HG03196 (cell line): ENCODE results near the gene UBR4.
A peak's percentile ranks its signal among the peaks of the same experiment; 100 is the strongest.
"Not testable (repeated sequence)": the region's sequence is repeated elsewhere in the genome, so short reads cannot be mapped to it uniquely, and the experiment has no call there.

Experiments used
- ATAC-seq: cut with Tn5 transposase; IDR thresholded peaks from one replicate; pipeline ENCODE4 v1.9.1; 2021; ENCODE audit not compliant: unreplicated experiment

The UBR4 gene

GRCh38 chr1:19220080-19220846 is 10.2 kb upstream of the UBR4 start:
- no peak for ATAC-seq

GRCh38 chr1:19219451-19219850 is 9.4 kb upstream of the UBR4 start:
- ATAC-seq: no peak

DNA sequence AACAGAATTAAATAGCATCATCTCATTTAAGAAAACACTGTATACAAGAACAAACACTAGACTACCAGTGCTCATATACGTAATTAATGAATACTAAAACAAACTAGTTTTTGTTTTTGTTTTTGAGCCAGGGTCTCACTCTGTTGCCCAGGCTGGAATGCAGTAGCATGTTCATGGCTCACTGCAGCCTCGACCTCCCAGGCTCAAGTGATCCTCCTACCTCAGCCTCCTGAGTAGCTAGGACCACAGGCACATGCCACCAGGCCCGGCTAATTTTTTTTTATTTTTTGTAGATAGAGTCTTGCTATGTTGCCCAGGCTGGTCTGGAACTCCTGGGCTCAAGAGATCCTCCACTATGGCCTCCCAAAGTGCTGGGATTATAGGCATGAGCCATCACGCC is 6.5 kb upstream of the UBR4 start:
- not testable (repeated sequence) for ATAC-seq

DNA sequence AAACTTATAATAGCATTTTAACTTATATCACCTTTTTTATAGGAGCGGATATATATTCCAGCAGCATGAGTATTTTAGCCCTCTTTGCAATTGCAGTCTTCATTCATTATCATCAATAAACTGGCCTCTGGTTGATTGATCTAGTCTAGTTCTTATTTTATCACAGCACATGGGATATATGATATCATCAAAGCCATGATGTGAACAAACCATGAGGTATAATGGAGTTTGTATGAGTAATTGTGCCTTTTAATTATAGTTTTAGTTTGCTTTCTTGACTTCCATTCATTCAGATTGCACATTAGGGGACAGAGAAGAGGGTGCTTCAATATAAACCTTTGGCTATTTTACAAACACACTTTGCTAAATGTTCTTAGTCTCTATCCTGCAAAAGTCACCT is 3.5 kb upstream of the UBR4 start:
- no peak for ATAC-seq

DNA sequence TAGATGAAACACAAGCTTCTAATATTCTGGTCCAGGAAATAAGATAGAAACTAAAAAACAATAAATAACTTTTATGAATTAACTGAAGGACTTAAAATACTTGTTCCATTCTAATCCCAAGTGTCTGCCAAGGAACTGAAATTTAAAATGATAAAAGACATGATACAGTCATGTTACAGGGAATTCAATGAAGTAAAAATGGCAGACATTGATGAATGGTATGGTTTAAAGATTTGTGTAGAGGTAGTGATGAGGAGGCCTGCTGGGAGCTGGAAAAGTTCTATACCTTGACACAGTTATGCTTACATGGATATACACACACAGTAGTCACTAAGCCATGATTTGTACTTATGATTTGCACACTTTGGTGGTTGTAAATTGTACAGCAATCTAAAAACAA is 2.1 kb upstream of the UBR4 start:
- ATAC-seq: no peak

DNA sequence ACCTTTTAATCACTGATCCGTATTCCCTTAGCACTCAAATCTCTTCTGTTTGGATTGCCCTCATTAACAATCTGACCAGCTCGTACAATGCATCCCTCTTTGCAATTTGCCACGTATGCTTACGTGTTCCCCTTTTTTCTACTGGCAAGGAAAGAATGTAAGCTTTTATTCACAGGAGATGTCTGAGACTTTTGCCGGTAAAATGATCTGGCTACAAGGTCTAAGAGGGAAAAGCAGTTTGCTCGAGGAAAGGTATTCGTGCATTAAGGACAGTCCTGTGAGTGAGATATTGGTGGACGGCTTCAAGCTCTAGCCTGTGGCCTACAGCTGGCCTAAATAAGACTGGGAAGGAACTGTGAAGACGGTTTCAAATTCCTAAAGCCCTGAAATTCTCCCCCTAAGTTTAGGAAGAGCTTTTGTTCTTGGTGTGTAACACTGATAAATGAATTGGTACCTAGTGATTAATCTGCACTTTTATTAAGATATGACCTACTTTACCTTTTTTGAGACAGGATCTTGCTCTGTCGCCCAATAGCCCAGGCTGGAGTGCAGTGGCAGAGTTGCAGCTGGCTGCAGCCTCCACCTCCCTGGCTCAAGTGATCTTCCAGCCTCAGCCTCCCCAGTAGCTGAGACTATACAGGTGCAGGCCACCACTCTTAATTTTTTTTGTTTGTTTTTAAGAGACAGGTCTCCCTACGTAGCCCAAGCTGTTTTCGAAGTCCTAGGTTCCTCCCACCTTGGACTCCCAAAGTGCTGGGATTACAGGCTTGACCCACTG is 895 bp upstream of the UBR4 start:
- ATAC-seq: no peak

- peak; percentile 58 for ATAC-seq
Observed at GRCh38 chr1:19209439-19209989, 552 bp downstream of the UBR4 start.

DNA sequence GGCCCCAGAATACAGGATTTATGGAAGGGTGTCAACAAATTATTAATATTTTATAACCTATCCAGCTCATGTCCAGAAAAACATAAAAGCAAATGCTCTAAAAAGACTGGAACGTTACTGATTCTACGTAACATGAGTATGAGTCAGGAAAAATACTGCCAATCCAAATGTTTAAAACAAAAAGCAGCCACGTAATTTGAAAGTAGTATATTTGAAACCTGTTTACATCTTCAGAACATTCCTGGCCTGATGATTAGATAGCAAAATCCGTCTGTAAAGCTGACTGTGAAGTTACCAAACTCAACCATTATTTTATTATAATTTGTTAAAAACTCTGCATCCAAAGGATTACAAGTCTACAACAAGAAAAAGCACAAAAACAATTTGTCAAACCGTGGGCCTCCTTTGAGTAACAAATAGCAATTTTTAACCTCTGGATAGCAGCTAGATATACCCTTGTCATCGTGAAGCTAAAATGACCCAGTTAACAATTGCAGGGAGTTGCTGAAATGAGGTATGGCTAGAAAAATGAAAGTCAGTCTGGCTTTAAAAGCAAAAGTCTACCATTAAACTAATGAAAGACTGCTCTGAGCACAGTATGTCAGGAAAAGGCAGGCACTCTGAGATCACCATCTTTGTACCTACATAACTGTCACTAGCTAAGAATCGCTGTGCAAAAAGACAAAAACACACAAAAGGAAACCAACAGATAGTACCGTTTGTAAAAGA is 1.2 kb downstream of the UBR4 start:
- no peak for ATAC-seq

- no peak for ATAC-seq
Observed at GRCh38 chr1:19206947-19207346, 3.1 kb downstream of the UBR4 start.

GRCh38 chr1:19205845-19206244 is 4.2 kb downstream of the UBR4 start:
- no peak for ATAC-seq

DNA sequence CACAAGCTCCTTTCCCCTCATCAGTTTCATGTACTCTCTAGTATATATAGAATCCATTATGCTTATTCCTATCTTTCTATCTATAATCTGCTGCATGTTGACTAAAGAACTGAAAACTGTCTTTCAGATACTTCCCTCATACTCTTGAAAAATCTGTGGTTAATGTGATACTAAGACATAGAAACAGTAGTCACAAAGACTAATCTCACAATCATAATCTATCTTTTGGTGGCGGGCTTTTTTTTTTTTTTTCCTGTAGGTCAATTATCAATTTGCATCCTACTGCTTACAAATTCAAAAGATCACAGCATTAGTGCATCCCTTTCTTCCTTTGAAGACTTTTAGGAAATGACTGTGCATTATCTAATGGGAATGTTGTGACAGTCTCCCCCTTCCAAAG is 4.7 kb downstream of the UBR4 start:
- no peak for ATAC-seq

GRCh38 chr1:19204446-19205266 is 5.4 kb downstream of the UBR4 start:
- ATAC-seq: no peak

- no peak for ATAC-seq
Observed at GRCh38 chr1:19203440-19203839, 6.6 kb downstream of the UBR4 start.

- ATAC-seq: no peak
Observed at GRCh38 chr1:19202396-19202795, 7.7 kb downstream of the UBR4 start.

DNA sequence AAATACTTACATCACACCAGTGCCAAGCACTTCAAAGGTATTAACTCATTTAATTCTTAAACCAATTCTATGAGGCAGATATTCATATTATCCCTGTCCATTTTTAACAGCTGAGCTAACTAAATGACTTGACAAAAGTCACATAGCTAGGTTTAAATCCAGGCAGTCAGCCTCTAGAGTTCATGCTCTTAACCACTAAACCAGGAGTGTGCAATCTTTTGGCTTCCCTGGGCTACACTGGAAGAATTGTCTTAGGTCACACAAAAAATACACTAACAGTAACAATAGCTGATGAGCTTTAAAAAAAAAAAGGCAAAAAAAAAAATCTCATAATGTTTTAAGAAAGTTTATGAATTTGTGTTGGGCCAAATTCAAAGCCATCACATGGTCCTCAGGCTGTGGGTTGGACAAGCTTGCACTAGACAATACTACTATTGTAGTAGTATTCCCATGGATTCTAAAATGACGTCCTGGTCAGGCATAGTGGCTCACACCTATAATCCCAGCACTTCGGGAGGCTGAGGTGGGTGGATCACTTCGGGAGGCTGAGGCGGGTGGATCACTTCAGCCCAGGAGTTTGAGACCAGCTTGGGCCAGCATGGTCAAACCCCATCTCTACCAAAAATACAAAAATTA is 10.0 kb downstream of the UBR4 start:
- ATAC-seq: no peak

GRCh38 chr1:19199329-19199968 is 10.6 kb downstream of the UBR4 start:
- no peak for ATAC-seq

DNA sequence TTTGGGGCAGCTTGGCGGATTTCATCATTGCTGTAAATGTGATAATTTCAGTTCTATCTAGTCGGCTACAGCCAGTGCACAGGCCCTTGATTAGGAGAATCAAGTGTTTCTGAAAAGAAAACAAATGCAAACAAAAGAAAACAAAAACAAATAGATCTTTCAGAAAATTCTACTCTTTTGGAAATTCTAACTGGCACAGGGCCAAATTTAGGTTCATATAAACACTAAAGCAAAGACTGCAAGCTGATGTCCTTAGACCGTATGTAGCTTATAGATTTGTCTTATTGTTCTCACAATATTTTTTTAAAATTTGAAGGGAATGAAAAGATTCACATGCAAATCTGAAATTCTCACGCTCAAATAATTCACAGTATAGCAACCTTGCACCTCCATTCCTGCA is 11.2 kb downstream of the UBR4 start:
- no peak for ATAC-seq

- no peak for ATAC-seq
Observed at GRCh38 chr1:19197845-19198244, 12.2 kb downstream of the UBR4 start.

DNA sequence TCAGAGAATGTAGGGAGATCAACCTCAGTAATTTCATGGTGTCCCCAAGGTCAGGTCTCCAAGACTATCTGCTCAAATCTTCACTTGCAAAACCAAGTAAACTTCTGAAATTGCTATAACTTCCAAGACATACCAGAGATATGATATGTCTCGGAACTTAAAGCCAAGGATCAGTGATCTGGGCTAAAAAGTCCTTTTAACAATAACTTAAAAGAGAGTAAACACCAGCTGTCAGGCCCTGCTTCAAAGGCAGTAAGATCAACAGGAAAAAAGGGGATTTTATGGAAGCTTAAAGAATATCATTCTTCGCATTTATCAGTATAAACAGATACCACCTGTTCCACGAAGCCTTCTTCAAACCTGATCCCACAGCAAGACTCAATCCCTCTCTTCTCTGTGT is 13.7 kb downstream of the UBR4 start:
- ATAC-seq: no peak

DNA sequence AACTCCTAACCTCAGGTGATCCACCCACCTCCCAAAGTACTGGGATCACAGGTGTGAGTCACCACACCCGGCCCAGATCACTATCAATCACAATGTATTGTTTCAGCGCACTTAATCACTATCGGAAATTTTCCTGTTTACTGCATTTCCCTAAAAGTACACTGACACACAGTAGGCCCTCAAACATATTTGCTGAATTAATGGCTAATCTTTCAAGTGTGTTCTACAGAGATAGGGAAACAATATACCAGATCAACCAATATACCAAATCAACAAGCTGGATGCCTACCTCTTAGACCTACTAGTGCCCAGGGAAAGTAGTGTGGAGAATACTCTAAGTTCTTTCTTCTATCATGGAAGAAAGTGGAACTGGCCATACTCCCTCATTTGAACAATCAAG is 17.1 kb downstream of the UBR4 start:
- no peak for ATAC-seq
